Measurements from ENCODE around the gene ADH1A.

The ADH1A gene

GRCh38 chr4:99290848-99291786, at the start of gene ADH1A:
TSS of gene ADH1A (minus strand) at chr4:99290985. CDS start at chr4:99290914, 71 bp downstream.
- TF ChIP-seq GATA2 (IDR thresholded peaks at IDR 0.05; ENCODE audit: low read depth, low read length) (no peak), GATA3 (IDR thresholded peaks at IDR 0.05; ENCODE audit: low read depth, low read length) (no peak)

- TF ChIP-seq GATA2 (IDR thresholded peaks at IDR 0.05; ENCODE audit: low read depth, low read length), result no peak
- no peak for TF ChIP-seq GATA3 (IDR thresholded peaks at IDR 0.05; ENCODE audit: low read depth, low read length)
These were observed 48.4 kb upstream of the ADH1A start for GRCh38 chr4:99339172-99339571.

- TF ChIP-seq GATA2 (IDR thresholded peaks at IDR 0.05; ENCODE audit: low read depth, low read length) (no peak), GATA3 (IDR thresholded peaks at IDR 0.05; ENCODE audit: low read depth, low read length) (no peak)
These were observed 45.8 kb upstream of the ADH1A start for GRCh38 chr4:99336553-99336952.

- TF ChIP-seq GATA2 (IDR thresholded peaks at IDR 0.05; ENCODE audit: low read depth, low read length) (no peak), GATA3 (IDR thresholded peaks at IDR 0.05; ENCODE audit: low read depth, low read length) (no peak)
These were observed 44.1 kb upstream of the ADH1A start for GRCh38 chr4:99334880-99335279.

- no peak for TF ChIP-seq GATA3 (IDR thresholded peaks at IDR 0.05; ENCODE audit: low read depth, low read length)
- TF ChIP-seq GATA2 (IDR thresholded peaks at IDR 0.05; ENCODE audit: low read depth, low read length), result no peak
These were observed 39.9 kb upstream of the ADH1A start for GRCh38 chr4:99330648-99331047.

GRCh38 chr4:99329876-99330275, 39.1 kb upstream of the ADH1A start:
- TF ChIP-seq GATA2 (IDR thresholded peaks at IDR 0.05; ENCODE audit: low read depth, low read length), result no peak
- no peak for TF ChIP-seq GATA3 (IDR thresholded peaks at IDR 0.05; ENCODE audit: low read depth, low read length)

- no peak for TF ChIP-seq GATA2 (IDR thresholded peaks at IDR 0.05; ENCODE audit: low read depth, low read length)
- TF ChIP-seq GATA3 (IDR thresholded peaks at IDR 0.05; ENCODE audit: low read depth, low read length), result no peak
These were observed 34.2 kb upstream of the ADH1A start for GRCh38 chr4:99324979-99325378.

GRCh38 chr4:99324361-99324760, 33.6 kb upstream of the ADH1A start:
- no peak for TF ChIP-seq GATA2 (IDR thresholded peaks at IDR 0.05; ENCODE audit: low read depth, low read length)

GRCh38 chr4:99323756-99324155, 33.0 kb upstream of the ADH1A start:
- TF ChIP-seq GATA2 (IDR thresholded peaks at IDR 0.05; ENCODE audit: low read depth, low read length) (no peak), GATA3 (IDR thresholded peaks at IDR 0.05; ENCODE audit: low read depth, low read length) (no peak)

GRCh38 chr4:99321241-99322191, 30.7 kb upstream of the ADH1A start, which contains the start of gene ADH1B:
TSS of gene ADH1B (minus strand) at chr4:99321401. CDS start at chr4:99321331, 70 bp downstream.
- no peak for TF ChIP-seq GATA3 (IDR thresholded peaks at IDR 0.05; ENCODE audit: low read depth, low read length)
- no peak for TF ChIP-seq GATA2 (IDR thresholded peaks at IDR 0.05; ENCODE audit: low read depth, low read length)

- TF ChIP-seq GATA3 (IDR thresholded peaks at IDR 0.05; ENCODE audit: low read depth, low read length) (no peak), GATA2 (IDR thresholded peaks at IDR 0.05; ENCODE audit: low read depth, low read length) (no peak)
These were observed 26.6 kb upstream of the ADH1A start for GRCh38 chr4:99317354-99317753.

GRCh38 chr4:99315839-99316238, 25.1 kb upstream of the ADH1A start:
- TF ChIP-seq GATA3 (IDR thresholded peaks at IDR 0.05; ENCODE audit: low read depth, low read length) (no peak), GATA2 (IDR thresholded peaks at IDR 0.05; ENCODE audit: low read depth, low read length) (no peak)

GRCh38 chr4:99314211-99314610, 23.4 kb upstream of the ADH1A start:
- TF ChIP-seq GATA2 (IDR thresholded peaks at IDR 0.05; ENCODE audit: low read depth, low read length), result no peak
- TF ChIP-seq GATA3 (IDR thresholded peaks at IDR 0.05; ENCODE audit: low read depth, low read length), result no peak

GRCh38 chr4:99310389-99310788, 19.6 kb upstream of the ADH1A start:
- TF ChIP-seq GATA3 (IDR thresholded peaks at IDR 0.05; ENCODE audit: low read depth, low read length), result no peak
